Hippocampal formation (tissue), 2 donors: ENCODE measurements around the gene CD300H.
"Not testable (repeated sequence)": the region's sequence is repeated elsewhere in the genome, so short reads cannot be mapped to it uniquely, and the experiment has no call there.

Source experiments
- DNase-seq, 2 donors: peaks; one replicate each; lab custom pipeline; 2025; lab: John Stamatoyannopoulos, UW

CD300H gene

GRCh38 chr17:74526681-74527080 lies 40.6 kb downstream of the CD300H start:
- DNase-seq = no peak

- DNase-seq = no peak
Observed at GRCh38 chr17:74525781-74526288, 41.5 kb downstream of the CD300H start.

- DNase-seq = no peak
Observed at GRCh38 chr17:74525465-74525725, 41.9 kb downstream of the CD300H start.

- no peak for DNase-seq
Observed at GRCh38 chr17:74524653-74525464, 42.5 kb downstream of the CD300H start.

GRCh38 chr17:74523308-74523707 lies 44.0 kb downstream of the CD300H start:
- DNase-seq = no peak

- DNase-seq = no peak
Observed at GRCh38 chr17:74522381-74523105, 44.8 kb downstream of the CD300H start.

GRCh38 chr17:74521701-74522201 lies 45.6 kb downstream of the CD300H start:
- DNase-seq = no peak

GRCh38 chr17:74520790-74521480 lies 46.4 kb downstream of the CD300H start:
- DNase-seq = no peak

GRCh38 chr17:74520016-74520434 lies 47.3 kb downstream of the CD300H start:
- peak in 1 of 2 donors; percentile 6 for DNase-seq

- not testable (repeated sequence) for DNase-seq
Observed at GRCh38 chr17:74518413-74518981, 48.8 kb downstream of the CD300H start.

GRCh38 chr17:74516561-74517328 lies 50.6 kb downstream of the CD300H start:
- no peak for DNase-seq

- DNase-seq = no peak
Observed at GRCh38 chr17:74515941-74516340, 51.4 kb downstream of the CD300H start.

- DNase-seq = no peak
Observed at GRCh38 chr17:74514632-74515334, 52.5 kb downstream of the CD300H start.

- DNase-seq = no peak
Observed at GRCh38 chr17:74513987-74514631, 53.2 kb downstream of the CD300H start.

- no peak for DNase-seq
Observed at GRCh38 chr17:74512624-74513091, 54.7 kb downstream of the CD300H start.

GRCh38 chr17:74512036-74512435 lies 55.3 kb downstream of the CD300H start:
- DNase-seq = no peak
